Epithelial cell of proximal tubule (primary cell): Measurements from ENCODE around the gene SRRD. TPM values are rescaled to one million over a fixed set of nuclear protein-coding genes. Genes with fewer than 3 reads are reported as not detected.

Experiments
- DNase-seq: peaks from one replicate; pipeline ENCODE4 v3.0.0-alpha.2; 2011; ENCODE audit warnings: low read depth
- H3K4me3 ChIP-seq: 2 replicates; pipeline ENCODE4 v1.5.1; 2011; ENCODE audit warnings: low read depth, mild to moderate bottlenecking, low read length
- total RNA-seq: library from RNA; depleted of rRNA; stranded (reverse); fragments of >200 nt; gene quantifications from 2 replicates; pipeline ENCODE4 v1.2.3, GENCODE V29; 2015
- TF ChIP-seq, protein P1 (sequence below): conservative IDR thresholded peaks from 2 replicates; pipeline ENCODE4 v1.5.1; 2012; ENCODE audit warnings: low read depth, mild to moderate bottlenecking, low read length

Gene SRRD
- total RNA-seq, 1 donor from 2014 or later: 17.1 TPM

DNA sequence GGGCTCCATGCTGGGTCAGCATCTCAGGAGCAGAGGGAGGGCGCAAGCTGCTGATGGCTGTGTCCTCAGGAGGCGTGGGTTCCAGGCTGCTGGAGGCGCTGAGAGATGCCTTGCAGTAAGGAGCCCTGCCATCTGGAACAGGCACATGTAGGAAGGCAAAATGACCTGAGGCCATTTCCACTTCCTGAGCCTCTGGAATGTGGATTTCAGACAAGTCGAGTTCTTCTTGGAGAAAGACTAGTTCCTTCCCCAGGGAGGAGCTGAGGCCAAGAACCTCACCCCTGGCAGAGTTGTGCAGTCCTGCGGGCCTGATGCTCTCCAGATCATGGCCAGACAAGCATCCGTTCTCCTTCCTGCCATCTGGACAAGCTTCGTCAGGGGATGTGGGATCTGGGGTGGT, 19.4 kb upstream of the SRRD start:
- TF ChIP-seq, protein P1, sequence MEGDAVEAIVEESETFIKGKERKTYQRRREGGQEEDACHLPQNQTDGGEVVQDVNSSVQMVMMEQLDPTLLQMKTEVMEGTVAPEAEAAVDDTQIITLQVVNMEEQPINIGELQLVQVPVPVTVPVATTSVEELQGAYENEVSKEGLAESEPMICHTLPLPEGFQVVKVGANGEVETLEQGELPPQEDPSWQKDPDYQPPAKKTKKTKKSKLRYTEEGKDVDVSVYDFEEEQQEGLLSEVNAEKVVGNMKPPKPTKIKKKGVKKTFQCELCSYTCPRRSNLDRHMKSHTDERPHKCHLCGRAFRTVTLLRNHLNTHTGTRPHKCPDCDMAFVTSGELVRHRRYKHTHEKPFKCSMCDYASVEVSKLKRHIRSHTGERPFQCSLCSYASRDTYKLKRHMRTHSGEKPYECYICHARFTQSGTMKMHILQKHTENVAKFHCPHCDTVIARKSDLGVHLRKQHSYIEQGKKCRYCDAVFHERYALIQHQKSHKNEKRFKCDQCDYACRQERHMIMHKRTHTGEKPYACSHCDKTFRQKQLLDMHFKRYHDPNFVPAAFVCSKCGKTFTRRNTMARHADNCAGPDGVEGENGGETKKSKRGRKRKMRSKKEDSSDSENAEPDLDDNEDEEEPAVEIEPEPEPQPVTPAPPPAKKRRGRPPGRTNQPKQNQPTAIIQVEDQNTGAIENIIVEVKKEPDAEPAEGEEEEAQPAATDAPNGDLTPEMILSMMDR: no peak
- DNase-seq: no peak
- H3K4me3 ChIP-seq: no peak overlapping the region

DNA sequence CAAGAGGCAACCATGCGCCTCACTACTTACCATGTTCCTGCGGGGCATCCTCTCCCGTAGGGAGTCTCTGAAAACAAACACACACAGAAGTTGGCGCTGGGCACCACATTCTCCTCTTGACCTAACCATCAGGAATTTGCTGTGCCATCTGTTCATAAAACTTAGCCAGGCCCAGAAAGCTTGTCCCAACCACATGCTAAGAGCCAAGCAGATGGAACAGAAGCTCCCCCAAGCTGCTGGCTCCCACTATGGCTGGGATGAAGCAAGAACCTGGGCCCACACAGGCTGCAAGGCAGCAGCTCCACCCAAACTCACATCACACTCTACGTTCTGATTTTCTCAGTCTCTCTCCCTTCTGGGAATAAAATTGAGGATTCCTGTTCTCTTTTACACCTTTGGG, 17.5 kb upstream of the SRRD start:
- TF ChIP-seq, protein P1: no peak
- no peak for DNase-seq
- no peak overlapping the region for H3K4me3 ChIP-seq

DNA sequence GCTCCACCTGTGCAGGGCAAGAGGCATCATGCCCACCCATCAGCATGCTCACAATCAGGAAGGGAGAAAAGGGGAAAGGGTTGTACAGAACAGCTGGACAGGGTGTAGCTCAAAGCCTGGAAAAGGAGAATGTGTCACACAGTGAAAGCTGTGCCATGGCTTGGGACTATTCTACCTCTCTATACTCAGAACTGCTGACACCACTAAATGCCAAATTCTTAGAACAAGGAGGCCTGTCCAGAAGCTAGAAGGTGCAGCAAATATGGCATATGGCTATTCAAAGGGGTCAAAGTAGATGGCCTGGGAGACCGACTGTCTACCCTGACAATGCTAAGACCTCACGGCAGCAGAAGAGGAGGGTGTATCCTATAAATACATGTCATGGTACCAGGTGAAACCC, 12.9 kb upstream of the SRRD start:
- no peak for DNase-seq
- H3K4me3 ChIP-seq: no peak overlapping the region
- TF ChIP-seq, protein P1: no peak

DNA sequence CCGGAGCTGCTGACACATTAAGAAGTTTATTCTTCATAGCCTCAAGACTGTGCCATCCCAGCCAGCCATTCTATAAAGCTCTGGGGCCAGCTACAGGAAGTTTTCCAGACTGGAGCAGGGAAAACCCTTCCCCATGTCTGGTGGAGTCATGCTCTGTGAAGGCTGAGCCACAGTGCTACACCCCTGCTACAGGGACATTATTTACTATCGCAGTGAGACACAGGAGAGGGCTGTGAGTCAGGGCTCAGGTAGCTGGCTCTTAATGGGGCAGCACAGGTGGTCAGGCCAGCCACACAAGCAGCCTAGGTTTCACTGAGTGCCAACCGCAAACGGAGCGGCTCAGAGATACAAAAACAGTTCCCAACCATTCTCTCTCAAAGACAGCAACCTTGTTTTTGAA, 12.2 kb upstream of the SRRD start:
- TF ChIP-seq, protein P1: no peak

DNA sequence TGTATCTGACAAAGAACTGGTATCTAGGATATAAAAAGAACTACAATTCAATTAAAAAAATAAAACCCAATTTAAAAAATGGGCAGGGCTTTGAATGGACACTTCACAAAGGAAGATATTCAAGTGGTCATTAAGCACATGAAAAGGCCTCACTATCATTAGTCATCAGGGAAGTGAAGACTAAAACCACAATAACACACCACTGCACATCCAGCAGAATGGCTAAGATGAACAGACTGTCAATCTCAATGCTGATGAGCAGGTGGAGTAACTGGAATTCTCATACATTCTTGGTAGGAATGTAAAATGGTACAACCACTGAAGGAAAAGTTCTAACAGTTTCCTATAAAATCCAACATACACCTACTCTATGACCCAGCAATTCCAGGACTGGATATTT, 9.0 kb upstream of the SRRD start:
- DNase-seq: no peak
- TF ChIP-seq, protein P1: no peak

More for the DNA sequence above, 12.2 kb upstream of the SRRD start:
- H3K4me3 ChIP-seq: no peak overlapping the region
- peak; percentile 87 for DNase-seq

DNA sequence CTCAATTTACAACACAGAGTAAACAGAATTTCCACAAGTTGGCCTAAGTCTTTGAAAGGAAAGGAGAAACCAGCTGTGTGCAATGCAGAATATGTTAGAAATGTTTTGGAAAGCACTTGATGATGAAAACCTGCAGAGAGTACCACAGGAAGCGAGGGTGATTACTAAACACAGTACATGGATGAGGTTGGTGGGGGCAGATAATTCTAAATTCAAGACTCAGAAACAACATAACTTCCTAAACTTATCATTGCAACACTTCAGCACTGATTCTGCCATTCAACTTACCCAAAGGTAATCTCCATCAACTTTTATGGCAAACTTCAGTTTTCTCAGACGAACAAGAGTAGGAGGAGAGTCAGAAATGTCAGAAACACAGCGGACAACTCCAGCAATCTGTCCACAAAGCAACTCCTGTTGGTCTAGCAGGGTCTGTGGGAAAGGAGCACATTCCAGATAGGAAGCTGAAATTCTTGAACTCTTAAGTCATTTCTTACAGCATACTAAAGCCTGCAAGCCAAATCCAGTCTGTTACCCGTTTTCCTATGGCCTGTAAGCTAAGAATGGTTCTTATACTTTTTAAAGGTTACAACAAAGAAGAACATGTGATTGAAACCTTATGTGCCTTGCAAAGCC, 6.9 kb upstream of the SRRD start:
- H3K4me3 ChIP-seq: no peak overlapping the region
- TF ChIP-seq, protein P1: no peak
- DNase-seq: no peak

More for the DNA sequence above, 9.0 kb upstream of the SRRD start:
- H3K4me3 ChIP-seq: no peak overlapping the region

DNA sequence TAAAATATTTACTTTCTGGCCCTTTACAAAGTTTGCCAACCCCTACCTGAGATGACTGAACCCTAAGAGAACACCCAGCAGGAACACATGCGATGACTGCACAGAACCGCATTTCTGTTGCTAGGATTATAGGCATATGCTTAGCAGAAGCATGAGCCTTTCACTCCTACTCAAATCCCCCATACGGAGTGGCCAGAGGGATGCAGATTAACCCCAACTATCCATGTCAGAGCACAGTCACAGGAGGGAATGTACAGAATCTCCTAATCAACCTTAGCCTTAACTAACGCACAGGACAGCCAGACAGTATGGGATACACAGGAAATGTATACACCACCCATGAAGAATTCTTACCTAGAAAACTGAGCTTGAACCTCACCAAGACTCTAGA, 6.3 kb upstream of the SRRD start:
- no peak for DNase-seq
- TF ChIP-seq, protein P1: no peak
- no peak overlapping the region for H3K4me3 ChIP-seq
